KMS-11 (cell line): ENCODE results near the gene TOX2.

ENCODE experiments used
- H2AFZ ChIP-seq: fragments of 200-600 bp; sonication (generic); 2 replicates; pipeline ENCODE4 v1.6.1; 2016; ENCODE audit warnings: antibody characterized with exemption, mixed run types, low read depth
- H3K27ac ChIP-seq: fragments of 200-600 bp; sonication (generic); 2 replicates; pipeline ENCODE4 v1.6.1; 2016; ENCODE audit warnings: mild to moderate bottlenecking, mixed run types
- H3K27me3 ChIP-seq: fragments of 200-600 bp; sonication (generic); 2 replicates; pipeline ENCODE4 v1.6.1; 2017; ENCODE audit warnings: mild to moderate bottlenecking, low read depth, mixed run types, moderate library complexity; ENCODE audit not compliant: insufficient read depth
- H3K36me3 ChIP-seq: fragments of 200-600 bp; sonication (generic); 2 replicates; pipeline ENCODE4 v1.6.1; 2017; ENCODE audit warnings: mild to moderate bottlenecking, mixed run types; ENCODE audit not compliant: insufficient read depth
- H3K4me1 ChIP-seq: fragments of 200-600 bp; sonication (generic); 2 replicates; pipeline ENCODE4 v1.6.1; 2016; ENCODE audit warnings: mild to moderate bottlenecking, low read depth, mixed run types; ENCODE audit not compliant: poor library complexity, severe bottlenecking
- H3K4me2 ChIP-seq: fragments of 200-600 bp; sonication (generic); 2 replicates; pipeline ENCODE4 v1.7.0; 2016; ENCODE audit warnings: mild to moderate bottlenecking, mixed run types
- H3K4me3 ChIP-seq: fragments of 200-600 bp; sonication (generic); IDR thresholded peaks from 2 replicates; pipeline ENCODE4 v1.6.1; 2017; ENCODE audit warnings: low read depth, low read length, mixed read lengths; ENCODE audit not compliant: insufficient read depth
- H3K79me2 ChIP-seq: fragments of 200-600 bp; sonication (generic); 2 replicates; pipeline ENCODE4 v1.6.1; 2016; ENCODE audit warnings: low read depth, mixed run types; ENCODE audit not compliant: insufficient read depth
- H3K9ac ChIP-seq: fragments of 200-600 bp; sonication (generic); 2 replicates; pipeline ENCODE4 v1.6.1; 2016; ENCODE audit warnings: mild to moderate bottlenecking, mixed run types
- H4K20me1 ChIP-seq: fragments of 200-600 bp; sonication (generic); 2 replicates; pipeline ENCODE4 v1.6.1; 2016; ENCODE audit warnings: mild to moderate bottlenecking, mixed run types; ENCODE audit not compliant: insufficient read depth
- TF ChIP-seq, protein P1 (sequence below): fragments of 200-600 bp; sonication (generic); conservative IDR thresholded peaks from 2 replicates; pipeline ENCODE4 v1.6.1; 2017; ENCODE audit warnings: low read depth, mild to moderate bottlenecking, antibody characterized with exemption, low read length, moderate library complexity, mixed read lengths

The TOX2 gene

DNA sequence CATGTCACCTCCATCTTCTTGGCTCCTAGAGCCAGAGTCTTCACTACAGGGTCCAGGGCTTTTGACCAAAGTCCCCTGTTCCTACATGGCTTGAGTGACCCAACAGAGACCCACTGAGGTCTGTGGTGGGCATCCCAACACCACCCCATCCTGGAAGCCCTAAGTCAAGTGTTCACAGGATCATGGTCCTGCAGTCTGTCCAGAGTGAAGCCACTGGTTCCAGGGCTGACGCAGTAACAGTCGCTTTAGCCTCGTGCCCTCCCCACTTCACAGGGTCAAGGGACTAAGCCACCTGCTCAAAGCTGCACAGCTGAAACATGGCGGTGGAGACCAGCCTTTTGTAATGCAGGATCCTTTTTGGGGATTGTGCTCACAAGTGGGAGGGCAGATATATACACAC is 138.4 kb downstream of the TOX2 start:
- Histone ChIP-seq H3K27me3 (no peaks in the 10 kb centered on the region), H2AFZ (no peak overlapping the region), H3K27ac (no peak overlapping the region), H3K79me2 (no peaks in the 10 kb centered on the region), H3K4me3 (no peak overlapping the region), H3K9ac (no peak overlapping the region), H3K36me3 (no peaks in the 10 kb centered on the region), H3K4me1 (peaks cover 4% of the 10 kb centered on the region), H3K4me2 (no peak overlapping the region), H4K20me1 (no peaks in the 10 kb centered on the region)
- TF ChIP-seq, protein P1, sequence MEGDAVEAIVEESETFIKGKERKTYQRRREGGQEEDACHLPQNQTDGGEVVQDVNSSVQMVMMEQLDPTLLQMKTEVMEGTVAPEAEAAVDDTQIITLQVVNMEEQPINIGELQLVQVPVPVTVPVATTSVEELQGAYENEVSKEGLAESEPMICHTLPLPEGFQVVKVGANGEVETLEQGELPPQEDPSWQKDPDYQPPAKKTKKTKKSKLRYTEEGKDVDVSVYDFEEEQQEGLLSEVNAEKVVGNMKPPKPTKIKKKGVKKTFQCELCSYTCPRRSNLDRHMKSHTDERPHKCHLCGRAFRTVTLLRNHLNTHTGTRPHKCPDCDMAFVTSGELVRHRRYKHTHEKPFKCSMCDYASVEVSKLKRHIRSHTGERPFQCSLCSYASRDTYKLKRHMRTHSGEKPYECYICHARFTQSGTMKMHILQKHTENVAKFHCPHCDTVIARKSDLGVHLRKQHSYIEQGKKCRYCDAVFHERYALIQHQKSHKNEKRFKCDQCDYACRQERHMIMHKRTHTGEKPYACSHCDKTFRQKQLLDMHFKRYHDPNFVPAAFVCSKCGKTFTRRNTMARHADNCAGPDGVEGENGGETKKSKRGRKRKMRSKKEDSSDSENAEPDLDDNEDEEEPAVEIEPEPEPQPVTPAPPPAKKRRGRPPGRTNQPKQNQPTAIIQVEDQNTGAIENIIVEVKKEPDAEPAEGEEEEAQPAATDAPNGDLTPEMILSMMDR: no peak

GRCh38 chr20:44054118-44054517 is 139.5 kb downstream of the TOX2 start:
- Histone ChIP-seq H3K79me2 (no peaks in the 10 kb centered on the region), H2AFZ (no peak overlapping the region), H3K36me3 (no peaks in the 10 kb centered on the region), H3K4me2 (no peak overlapping the region), H3K4me3 (no peak overlapping the region), H4K20me1 (no peaks in the 10 kb centered on the region), H3K27ac (no peak overlapping the region), H3K9ac (no peak overlapping the region), H3K27me3 (no peaks in the 10 kb centered on the region), H3K4me1 (peaks cover 4% of the 10 kb centered on the region)
- TF ChIP-seq, protein P1: no peak

DNA sequence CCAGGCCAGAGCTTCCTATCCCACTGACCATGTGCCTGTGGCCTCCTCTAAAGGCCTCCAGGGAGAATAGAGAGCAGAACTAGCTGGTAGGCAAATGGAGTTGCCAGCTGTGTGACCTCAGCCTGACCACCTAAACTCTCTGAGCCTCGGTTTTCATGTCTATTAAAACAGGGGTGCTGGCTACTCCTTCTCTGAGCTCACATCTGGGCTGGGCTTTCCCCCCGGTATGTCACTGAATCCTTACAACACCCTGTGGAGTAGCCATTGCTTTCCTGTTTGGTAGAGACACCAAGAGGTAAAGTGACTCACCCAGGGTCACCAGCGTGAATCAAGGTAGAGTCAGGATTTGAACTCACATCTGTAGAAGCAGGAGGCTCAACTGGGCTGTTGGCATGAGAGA is 140.2 kb downstream of the TOX2 start:
- Histone ChIP-seq H3K27me3 (no peaks in the 10 kb centered on the region), H3K36me3 (no peaks in the 10 kb centered on the region), H3K79me2 (no peaks in the 10 kb centered on the region)

GRCh38 chr20:44056010-44056698 is 141.5 kb downstream of the TOX2 start:
- no peaks in the 10 kb centered on the region for H3K27me3 ChIP-seq

More for the DNA sequence above, 140.2 kb downstream of the TOX2 start:
- Histone ChIP-seq H3K9ac (no peak overlapping the region), H3K4me2 (no peak overlapping the region), H3K27ac (no peak overlapping the region), H4K20me1 (no peaks in the 10 kb centered on the region), H2AFZ (no peak overlapping the region), H3K4me3 (no peak overlapping the region), H3K4me1 (peaks cover 4% of the 10 kb centered on the region)
- TF ChIP-seq, protein P1: no peak

More at GRCh38 chr20:44056010-44056698, 141.5 kb downstream of the TOX2 start:
- no peak overlapping the region for H3K27ac ChIP-seq
- no peaks in the 10 kb centered on the region for H3K79me2 ChIP-seq
- no peak overlapping the region for H3K4me3 ChIP-seq
- H3K36me3 ChIP-seq: no peaks in the 10 kb centered on the region
- no peak overlapping the region for H3K4me2 ChIP-seq
- H2AFZ ChIP-seq: no peak overlapping the region
- peaks cover 14% of the 10 kb centered on the region for H3K4me1 ChIP-seq
- H4K20me1 ChIP-seq: no peaks in the 10 kb centered on the region
- no peak overlapping the region for H3K9ac ChIP-seq
- TF ChIP-seq, protein P1: peak; percentile 56
